Natural killer cell (primary cell): ENCODE data around the gene CORO7. TPM values are rescaled to one million over a fixed set of nuclear protein-coding genes. Genes with fewer than 3 reads are reported as not detected.

ENCODE experiments used
- ATAC-seq, 3 donors: fragments of 150-1000 bp in 2 of 3; fragments of 200-7000 bp in 1 of 3; cut with Tn5 transposase; 1 replicate in 1 of 3; 2 replicates in 2 of 3; pipeline ENCODE4 v1.10.0; 2021; ENCODE audit warnings: mild to moderate bottlenecking in 2 of 3, moderate library complexity in 2 of 3
- DNase-seq, 2 donors: peaks; one replicate each; pipeline versions ENCODE4 v3.0.0 to v3.0.0-alpha.2; 2013 to 2021; ENCODE audit warnings: mixed read lengths in 1 of 2
- H3K27ac ChIP-seq: one replicate; pipeline ENCODE4 v1.5.1; 2013; ENCODE audit warnings: mild to moderate bottlenecking, low read length
- H3K27me3 ChIP-seq: one replicate; pipeline ENCODE4 v1.6.1; 2013; ENCODE audit warnings: low read length; ENCODE audit not compliant: control insufficient read depth, insufficient read depth
- H3K36me3 ChIP-seq: one replicate; pipeline ENCODE4 v1.6.1; 2013; ENCODE audit warnings: low read length; ENCODE audit not compliant: control insufficient read depth, insufficient read depth
- H3K4me1 ChIP-seq: one replicate; pipeline ENCODE4 v1.6.1; 2013; ENCODE audit warnings: low read length; ENCODE audit not compliant: control insufficient read depth, insufficient read depth
- H3K4me3 ChIP-seq: one replicate; pipeline ENCODE4 v1.5.1; 2013; ENCODE audit warnings: low read length
- H3K9me3 ChIP-seq: one replicate; pipeline ENCODE4 v1.6.1; 2013; ENCODE audit warnings: low read length; ENCODE audit not compliant: control insufficient read depth, insufficient read depth
- H3K27ac Mint-ChIP-seq, 2 donors: one replicate each; pipeline ENCODE4 v1.8.0; 2022; ENCODE audit warnings: mild to moderate bottlenecking in 2 of 2, mixed read lengths in 2 of 2, moderate library complexity in 1 of 2
- H3K27me3 Mint-ChIP-seq, 2 donors: one replicate each; pipeline ENCODE4 v1.8.0; 2022; ENCODE audit warnings: low read depth in 2 of 2, mixed read lengths in 2 of 2
- H3K36me3 Mint-ChIP-seq: one replicate; pipeline ENCODE4 v1.8.0; 2022; ENCODE audit warnings: mixed read lengths
- H3K4me1 Mint-ChIP-seq, 2 donors: one replicate each; pipeline ENCODE4 v1.8.0; 2022; ENCODE audit warnings: mixed read lengths in 2 of 2
- H3K4me3 Mint-ChIP-seq: one replicate; pipeline ENCODE4 v1.8.0; 2022; ENCODE audit warnings: mild to moderate bottlenecking, moderate library complexity, mixed read lengths
- H3K9me3 Mint-ChIP-seq, 2 donors: one replicate each; pipeline ENCODE4 v1.8.0; 2022; ENCODE audit warnings: mixed read lengths in 2 of 2
- WGBS: methylation state at CpG from one replicate; pipeline ENCODE4 v1.1.7; 2013; ENCODE audit warnings: missing lambda C conversion rate; ENCODE audit not compliant: insufficient coverage; 5-methylcytosine and 5-hydroxymethylcytosine counted together
- intact Hi-C: fragments of 100-400 bp; cut with micrococcal nuclease; formaldehyde crosslinking; loops from one replicate; pipeline ENCODE4 v1.14.2; 2022
- total RNA-seq, 4 donors: library from RNA; stranded (reverse); fragments of 120-200 nt in 1 of 4; gene quantifications; one replicate each; pipeline versions ENCODE4 v1.2.3 to v1.2.4, GENCODE V29; 2013 to 2022
- TF ChIP-seq, protein P1 (sequence below): fragments of 200-600 bp; IDR thresholded peaks from one replicate; pipeline ENCODE4 v1.8.0; 2022; ENCODE audit warnings: antibody characterized with exemption

Gene CORO7
- total RNA-seq, 3 donors from 2014 or later (not counting 1 experiment from before 2014, with no cell fraction given): 335 to 425 (median 415) TPM

- no peaks in the 10 kb centered on the region for H3K27me3 ChIP-seq
- H3K9me3 ChIP-seq: no peaks in the 10 kb centered on the region
- no peaks in the 10 kb centered on the region for H3K36me3 Mint-ChIP-seq
- no peak overlapping the region for H3K27ac Mint-ChIP-seq
- intact Hi-C loops: no loop called here
- H3K4me1 ChIP-seq: no peaks in the 10 kb centered on the region
- no peaks in the 10 kb centered on the region for H3K27me3 Mint-ChIP-seq
- no peak for DNase-seq
- no peaks in the 10 kb centered on the region for H3K9me3 Mint-ChIP-seq
- H3K4me3 Mint-ChIP-seq: no peak overlapping the region
- no peak for ATAC-seq
- H3K36me3 ChIP-seq: peaks cover 24% of the 10 kb centered on the region
- no peaks in the 10 kb centered on the region for H3K4me1 Mint-ChIP-seq
- no peak overlapping the region for H3K4me3 ChIP-seq
- TF ChIP-seq, protein P1, sequence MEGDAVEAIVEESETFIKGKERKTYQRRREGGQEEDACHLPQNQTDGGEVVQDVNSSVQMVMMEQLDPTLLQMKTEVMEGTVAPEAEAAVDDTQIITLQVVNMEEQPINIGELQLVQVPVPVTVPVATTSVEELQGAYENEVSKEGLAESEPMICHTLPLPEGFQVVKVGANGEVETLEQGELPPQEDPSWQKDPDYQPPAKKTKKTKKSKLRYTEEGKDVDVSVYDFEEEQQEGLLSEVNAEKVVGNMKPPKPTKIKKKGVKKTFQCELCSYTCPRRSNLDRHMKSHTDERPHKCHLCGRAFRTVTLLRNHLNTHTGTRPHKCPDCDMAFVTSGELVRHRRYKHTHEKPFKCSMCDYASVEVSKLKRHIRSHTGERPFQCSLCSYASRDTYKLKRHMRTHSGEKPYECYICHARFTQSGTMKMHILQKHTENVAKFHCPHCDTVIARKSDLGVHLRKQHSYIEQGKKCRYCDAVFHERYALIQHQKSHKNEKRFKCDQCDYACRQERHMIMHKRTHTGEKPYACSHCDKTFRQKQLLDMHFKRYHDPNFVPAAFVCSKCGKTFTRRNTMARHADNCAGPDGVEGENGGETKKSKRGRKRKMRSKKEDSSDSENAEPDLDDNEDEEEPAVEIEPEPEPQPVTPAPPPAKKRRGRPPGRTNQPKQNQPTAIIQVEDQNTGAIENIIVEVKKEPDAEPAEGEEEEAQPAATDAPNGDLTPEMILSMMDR: no peak
- no peak overlapping the region for H3K27ac ChIP-seq
- 94% methylated on average over 12 of the region's 12 CpGs for WGBS
Observed at GRCh38 chr16:4338125-4338582, 78.2 kb downstream of the CORO7 start.

GRCh38 chr16:4337540-4338088 lies 78.8 kb downstream of the CORO7 start:
- no peaks in the 10 kb centered on the region for H3K4me1 ChIP-seq
- H3K9me3 Mint-ChIP-seq: no peaks in the 10 kb centered on the region
- H3K27ac ChIP-seq: no peak overlapping the region
- 95% methylated on average over 10 of the region's 12 CpGs for whole genome bisulfite sequencing
- no peak overlapping the region for H3K4me3 ChIP-seq
- H3K36me3 Mint-ChIP-seq: no peaks in the 10 kb centered on the region
- no peak for ATAC-seq
- no peak overlapping the region for H3K27ac Mint-ChIP-seq
- peaks cover 22% of the 10 kb centered on the region for H3K36me3 ChIP-seq
- TF ChIP-seq, protein P1: no peak
- no peak overlapping the region for H3K4me3 Mint-ChIP-seq
- H3K27me3 Mint-ChIP-seq: no peaks in the 10 kb centered on the region
- intact Hi-C loops: no loop called here
- H3K9me3 ChIP-seq: no peaks in the 10 kb centered on the region
- no peak for DNase-seq
- no peaks in the 10 kb centered on the region for H3K4me1 Mint-ChIP-seq
- no peaks in the 10 kb centered on the region for H3K27me3 ChIP-seq

- H3K27ac Mint-ChIP-seq: no peak overlapping the region
- no peaks in the 10 kb centered on the region for H3K9me3 Mint-ChIP-seq
- TF ChIP-seq, protein P1: no peak
- H3K4me3 ChIP-seq: no peak overlapping the region
- DNase-seq (no peak), ATAC-seq (no peak)
- 92% methylated on average over 34 of the region's 41 CpGs for WGBS
- H3K27me3 Mint-ChIP-seq: no peaks in the 10 kb centered on the region
- no peaks in the 10 kb centered on the region for H3K4me1 Mint-ChIP-seq
- no peaks in the 10 kb centered on the region for H3K36me3 Mint-ChIP-seq
- H3K9me3 ChIP-seq: no peaks in the 10 kb centered on the region
- H3K36me3 ChIP-seq: peaks cover 22% of the 10 kb centered on the region
- no peak overlapping the region for H3K27ac ChIP-seq
- H3K27me3 ChIP-seq: no peaks in the 10 kb centered on the region
- no peaks in the 10 kb centered on the region for H3K4me1 ChIP-seq
- intact Hi-C loops: no loop called here
- no peak overlapping the region for H3K4me3 Mint-ChIP-seq
Observed at GRCh38 chr16:4336701-4337539, 79.5 kb downstream of the CORO7 start.
